Spleen (tissue), 11 donors: ENCODE results near the gene DDO. TPM values are rescaled to one million over a fixed set of nuclear protein-coding genes. Genes with fewer than 3 reads are reported as not detected.

Experiments
- DNase-seq: peaks from one replicate; pipeline ENCODE4 v3.0.0-alpha.2; 2020
- H3K27ac ChIP-seq, 8 donors: fragments of 200-600 bp; sonication (generic) in 7 of 8; 1 replicate in 4 of 8; 2 replicates in 4 of 8; pipeline versions ENCODE4 v1.5.0 to v1.8.0; 2016 to 2021; ENCODE audit warnings: inconsistent platforms in 4 of 8, mild to moderate bottlenecking in 4 of 8, moderate library complexity in 1 of 8
- H3K27me3 ChIP-seq, 7 donors: fragments of 200-600 bp; sonication (generic) in 6 of 7; replicated peaks in 1 of 7; 1 replicate in 4 of 7; 2 replicates in 3 of 7; pipeline versions ENCODE4 v1.5.0 to v1.8.0; 2016 to 2021; ENCODE audit warnings: inconsistent platforms in 3 of 7, mild to moderate bottlenecking in 1 of 7
- H3K36me3 ChIP-seq, 6 donors: fragments of 200-600 bp; sonication (generic) in 5 of 6; 1 replicate in 4 of 6; 2 replicates in 2 of 6; pipeline versions ENCODE4 v1.5.0 to v1.8.0; 2016 to 2021; ENCODE audit warnings: inconsistent platforms in 2 of 6
- H3K4me1 ChIP-seq, 6 donors: fragments of 200-600 bp; sonication (generic) in 5 of 6; 1 replicate in 3 of 6; 2 replicates in 3 of 6; pipeline versions ENCODE4 v1.5.0 to v1.8.0; 2016 to 2021; ENCODE audit warnings: inconsistent platforms in 3 of 6
- H3K4me3 ChIP-seq, 8 donors: fragments of 200-600 bp; sonication (generic) in 7 of 8; 1 replicate in 4 of 8; 2 replicates in 4 of 8; pipeline versions ENCODE4 v1.5.0 to v1.8.0; 2016 to 2021; ENCODE audit warnings: inconsistent platforms in 4 of 8, mild to moderate bottlenecking in 4 of 8, moderate library complexity in 2 of 8
- H3K9me3 ChIP-seq, 8 donors: fragments of 200-600 bp; sonication (generic) in 7 of 8; 1 replicate in 4 of 8; 2 replicates in 4 of 8; pipeline versions ENCODE4 v1.5.0 to v1.8.0; 2016 to 2021; ENCODE audit warnings: inconsistent platforms in 4 of 8
- POLR2A ChIP-seq, 3 donors: fragments of 450-650 bp; IDR thresholded peaks; one replicate each; pipeline ENCODE4 v1.5.1; 2017; ENCODE audit warnings: antibody characterized with exemption in 3 of 3, mild to moderate bottlenecking in 1 of 3
- POLR2AphosphoS5 ChIP-seq, 3 donors: sonication (generic); formaldehyde crosslinking; IDR thresholded peaks; one replicate each; pipeline ENCODE4 v1.5.1; 2017; ENCODE audit warnings: antibody characterized with exemption in 3 of 3
- WGBS, 5 donors: extraction: QIAGEN DNeasy Blood & Tissue Kit in 3 of 5; methylation state at CpG; one replicate each; pipeline versions ENCODE4 v1.1.5 to v1.1.7; 2013 to 2018; 5-methylcytosine and 5-hydroxymethylcytosine counted together
- intact Hi-C: fragments of 100-400 bp; cut with DNase I; formaldehyde crosslinking; loops from one replicate; pipeline ENCODE4 v1.15.0; 2023; ENCODE audit warnings: low total_unique reads
- polyA plus RNA-seq, 3 donors: library from polyadenylated mRNA; stranded (reverse); fragments of 200-250 nt; gene quantifications; one replicate each; pipeline ENCODE4 v1.2.1, GENCODE V29; 2013
- total RNA-seq, 7 donors: library from RNA; depleted of rRNA in 3 of 7; stranded (reverse); fragments of >200 nt in 3 of 7; fragmentation: NEBNext Ultra II Directional in 4 of 7; extraction: Animal tissue kit (Norgen Biotek cat#: 25700) in 4 of 7; gene quantifications; one replicate each; pipeline versions ENCODE4 v1.1.0 to v1.2.1, GENCODE V29; 2016 to 2021
- TF ChIP-seq, protein P1 (sequence below), 11 experiments: fragments of 200-600 bp in 7 of 11; fragments of 450-650 bp in 4 of 11; sonication (generic) in 4 of 11; IDR thresholded peaks in 8 of 11; conservative IDR thresholded peaks in 3 of 11; 1 replicate in 7 of 11; 2 replicates in 4 of 11; pipeline versions ENCODE4 v1.4.0 to v1.8.0; 2016 to 2021; ENCODE audit warnings: antibody characterized with exemption in 11 of 11, inconsistent platforms in 4 of 11, mild to moderate bottlenecking in 1 of 11
- donor health status: healthy with polysubstance abuse.
- donor health status: DM: no; HTN: no; CAD: no; lungs with moderate emphysema.
- donor health status: DM: no; HTN: no; CAD: no.
- donor health status: Bipolar disorder and iron deficiency.
- donor health status: healthy.
- donor health status: DM: no; HTN: no; CAD: no.
- donor health status: DM: yes; HTN: yes; CAD: no.

Gene DDO
- total and polyA plus RNA-seq, 10 donors = 0.68 to 4.1 (median 1.7) TPM

DNA sequence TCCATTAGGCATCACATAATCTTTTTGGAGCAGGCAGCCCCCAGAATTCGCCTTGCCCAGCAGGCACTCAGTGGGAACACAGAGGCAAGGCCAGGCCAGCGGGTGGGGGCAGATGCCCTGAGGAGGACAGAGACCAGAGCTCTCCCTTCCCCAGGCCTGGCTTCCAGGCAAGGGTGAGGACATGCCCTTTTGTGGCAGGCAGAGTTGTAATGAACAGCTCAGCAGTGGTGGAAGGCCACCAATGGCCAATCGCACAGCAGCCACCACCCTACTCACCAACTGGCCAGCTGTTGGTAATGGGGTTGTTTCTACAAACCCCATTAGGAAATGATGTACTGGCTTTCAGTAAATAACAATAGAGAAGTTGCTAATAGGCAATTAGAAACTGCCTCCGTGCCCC lies 15.4 kb upstream of the DDO start:
- TF ChIP-seq, protein P1, sequence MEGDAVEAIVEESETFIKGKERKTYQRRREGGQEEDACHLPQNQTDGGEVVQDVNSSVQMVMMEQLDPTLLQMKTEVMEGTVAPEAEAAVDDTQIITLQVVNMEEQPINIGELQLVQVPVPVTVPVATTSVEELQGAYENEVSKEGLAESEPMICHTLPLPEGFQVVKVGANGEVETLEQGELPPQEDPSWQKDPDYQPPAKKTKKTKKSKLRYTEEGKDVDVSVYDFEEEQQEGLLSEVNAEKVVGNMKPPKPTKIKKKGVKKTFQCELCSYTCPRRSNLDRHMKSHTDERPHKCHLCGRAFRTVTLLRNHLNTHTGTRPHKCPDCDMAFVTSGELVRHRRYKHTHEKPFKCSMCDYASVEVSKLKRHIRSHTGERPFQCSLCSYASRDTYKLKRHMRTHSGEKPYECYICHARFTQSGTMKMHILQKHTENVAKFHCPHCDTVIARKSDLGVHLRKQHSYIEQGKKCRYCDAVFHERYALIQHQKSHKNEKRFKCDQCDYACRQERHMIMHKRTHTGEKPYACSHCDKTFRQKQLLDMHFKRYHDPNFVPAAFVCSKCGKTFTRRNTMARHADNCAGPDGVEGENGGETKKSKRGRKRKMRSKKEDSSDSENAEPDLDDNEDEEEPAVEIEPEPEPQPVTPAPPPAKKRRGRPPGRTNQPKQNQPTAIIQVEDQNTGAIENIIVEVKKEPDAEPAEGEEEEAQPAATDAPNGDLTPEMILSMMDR (IDR thresholded peaks at IDR 0.05 in 8 of 11, conservative IDR thresholded peaks at IDR 0.05 in 3 of 11) = no peak
- TF ChIP-seq POLR2AphosphoS5 (IDR thresholded peaks at IDR 0.05) = no peak
- TF ChIP-seq POLR2A (IDR thresholded peaks at IDR 0.05) = no peak

DNA sequence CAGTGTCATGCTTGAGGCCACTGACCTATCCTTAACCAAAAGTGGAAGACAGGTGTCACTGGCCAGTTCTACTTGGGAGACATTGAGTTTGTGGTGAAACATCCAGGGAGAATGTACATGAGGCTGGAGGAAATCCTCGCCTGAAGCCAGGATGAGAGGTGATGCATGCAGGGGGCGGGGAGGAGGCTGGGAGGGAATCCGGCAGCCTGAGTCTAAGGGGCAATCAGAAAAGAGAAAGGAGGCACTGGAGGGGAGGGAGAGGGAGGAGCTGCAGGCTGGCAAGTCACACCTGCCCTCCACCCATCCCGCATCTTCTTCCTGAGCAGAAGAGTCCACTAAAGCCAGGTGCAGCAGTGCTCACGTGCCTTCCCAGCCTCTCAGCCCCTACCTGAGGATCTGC lies 14.9 kb upstream of the DDO start:
- 66 to 88% (median 79%) methylated on average over 5 of the region's 5 CpGs for WGBS, 5 donors
- intact Hi-C loops = no loop called here
- peaks cover 0 to 7% (median 0%) of the 10 kb centered on the region in 6 donors for H3K4me1 ChIP-seq
- H3K27me3 ChIP-seq = peaks cover 0 to 15% (median 0%) of the 10 kb centered on the region in 7 donors
- no peak for DNase-seq
- H3K36me3 ChIP-seq = peaks cover 0 to 4% (median 0%) of the 10 kb centered on the region in 6 donors
- no peak overlapping the region for H3K4me3 ChIP-seq
- no peak overlapping the region for H3K27ac ChIP-seq
- TF ChIP-seq, protein P1 (IDR thresholded peaks at IDR 0.05 in 8 of 11, conservative IDR thresholded peaks at IDR 0.05 in 3 of 11) = no peak
- TF ChIP-seq POLR2A (IDR thresholded peaks at IDR 0.05) (no peak), POLR2AphosphoS5 (IDR thresholded peaks at IDR 0.05) (no peak)
- no peaks in the 10 kb centered on the region for H3K9me3 ChIP-seq

More for the DNA sequence above, 15.4 kb upstream of the DDO start:
- Histone ChIP-seq H3K27ac (no peak overlapping the region), H3K4me3 (no peak overlapping the region), H3K9me3 (no peaks in the 10 kb centered on the region), H3K36me3 (peaks cover 0 to 4% (median 0%) of the 10 kb centered on the region in 6 donors), H3K4me1 (peaks cover 0 to 7% (median 0%) of the 10 kb centered on the region in 6 donors), H3K27me3 (peaks cover 0 to 15% (median 0%) of the 10 kb centered on the region in 7 donors)
- intact Hi-C loops = no loop called here
- no peak for DNase-seq
- 79 to 93% (median 86%) methylated on average over 4 of the region's 4 CpGs for WGBS, 5 donors

DNA sequence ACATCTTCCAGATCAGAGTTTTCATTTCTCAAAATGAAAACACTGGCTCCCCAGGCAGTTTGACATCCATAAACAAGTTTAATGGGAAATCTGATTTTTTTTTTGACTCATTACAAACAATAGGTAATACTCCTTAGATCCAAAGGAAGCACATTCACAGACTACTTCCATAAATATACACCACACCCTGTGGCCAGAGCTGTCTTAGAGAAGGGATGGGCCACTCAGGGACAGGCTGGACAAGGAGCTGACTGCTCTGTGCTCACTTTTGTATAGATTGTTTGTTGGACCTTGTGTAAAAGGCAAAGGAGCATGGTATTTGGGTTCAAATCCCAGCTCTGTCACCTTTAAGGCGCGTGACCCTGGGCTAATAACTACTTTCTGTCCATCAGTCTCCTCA lies 12.8 kb upstream of the DDO start:
- TF ChIP-seq, protein P1 (IDR thresholded peaks at IDR 0.05 in 8 of 11, conservative IDR thresholded peaks at IDR 0.05 in 3 of 11) = no peak
- no peak for TF ChIP-seq POLR2A (IDR thresholded peaks at IDR 0.05)
- no peak for TF ChIP-seq POLR2AphosphoS5 (IDR thresholded peaks at IDR 0.05)
- peaks cover 0 to 4% (median 0%) of the 10 kb centered on the region in 6 donors for H3K36me3 ChIP-seq
- H3K4me1 ChIP-seq = peaks cover 0 to 7% (median 0%) of the 10 kb centered on the region in 6 donors
- H3K27me3 ChIP-seq = peaks cover 0 to 15% (median 0%) of the 10 kb centered on the region in 7 donors
- no peak overlapping the region for H3K27ac ChIP-seq
- no peak for DNase-seq
- no peak overlapping the region for H3K4me3 ChIP-seq
- intact Hi-C loops = no loop called here
- H3K9me3 ChIP-seq = no peaks in the 10 kb centered on the region
- WGBS, 5 donors = 96 to 100% (median 100%) methylated on average over 2 of the region's 2 CpGs

DNA sequence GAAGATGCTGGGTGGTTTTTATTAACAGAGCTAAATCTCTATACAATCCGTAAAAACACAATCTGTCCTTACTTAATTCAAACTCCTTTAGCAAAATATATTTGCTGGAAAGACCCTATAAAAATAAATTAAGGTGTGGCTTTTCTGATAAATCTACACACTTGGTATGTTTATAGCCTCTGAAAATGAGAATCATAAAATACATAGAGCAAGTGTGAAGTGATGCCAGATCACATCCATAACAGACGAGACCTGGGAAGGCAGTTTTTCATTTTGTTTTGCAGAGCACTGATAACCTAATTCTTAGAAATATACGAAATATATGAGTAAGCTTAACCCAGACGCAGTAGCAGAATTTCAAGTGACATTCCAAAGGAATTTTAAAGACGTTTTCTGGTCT lies 10.4 kb upstream of the DDO start:
- H3K27ac ChIP-seq = no peak overlapping the region
- H3K4me1 ChIP-seq = peaks cover 0 to 8% (median 0%) of the 10 kb centered on the region in 6 donors
- H3K4me3 ChIP-seq = no peak overlapping the region
- 49 to 84% (median 77%) methylated on average over 5 of the region's 5 CpGs for WGBS, 5 donors
- peaks cover 0 to 12% (median 1%) of the 10 kb centered on the region in 8 donors for H3K9me3 ChIP-seq
- intact Hi-C loops = no loop called here
- no peak for DNase-seq
- peaks cover 0 to 21% (median 0%) of the 10 kb centered on the region in 7 donors for H3K27me3 ChIP-seq
- TF ChIP-seq POLR2A (IDR thresholded peaks at IDR 0.05) = no peak
- TF ChIP-seq, protein P1 (IDR thresholded peaks at IDR 0.05 in 8 of 11, conservative IDR thresholded peaks at IDR 0.05 in 3 of 11) = no peak
- no peak for TF ChIP-seq POLR2AphosphoS5 (IDR thresholded peaks at IDR 0.05)
- peaks cover 0 to 4% (median 0%) of the 10 kb centered on the region in 6 donors for H3K36me3 ChIP-seq
